ENCODE results near the gene NANOG.
"Not testable (repeated sequence)": the region's sequence is repeated elsewhere in the genome, so short reads cannot be mapped to it uniquely, and the experiment has no call there.

NANOG gene

DNA sequence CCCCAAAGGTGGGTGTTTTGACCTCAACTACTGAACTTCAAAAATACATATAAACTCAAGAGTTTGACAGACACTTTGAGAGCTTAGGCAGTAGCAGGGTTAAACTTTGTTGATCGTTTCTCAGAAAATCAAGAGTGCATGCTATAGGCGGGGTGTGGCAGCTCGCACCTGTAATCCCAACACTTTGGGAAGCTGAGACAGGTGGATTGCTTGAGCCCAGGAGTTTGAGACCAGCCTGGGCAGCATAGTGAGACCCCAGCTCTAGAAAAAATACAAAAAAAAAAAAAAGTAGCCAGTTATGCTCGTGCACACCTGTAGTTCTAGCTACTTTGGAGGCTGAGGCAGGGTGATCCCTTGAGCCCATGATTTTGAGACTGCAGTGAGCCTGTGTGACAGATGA, 12.3 kb downstream of the NANOG start:
- TF ChIP-seq CTCF (IDR thresholded peaks at IDR 0.05): no peak
- Histone ChIP-seq H3K27ac (no peak overlapping the region), H3K27me3 (no peaks in the 10 kb centered on the region), H3K4me1 (peaks cover 0 to 3% (median 0%) of the 10 kb centered on the region in 4 donors), H3K9me3 (no peaks in the 10 kb centered on the region), H3K36me3 (no peaks in the 10 kb centered on the region), H3K4me3 (no peak overlapping the region)
- no peak for DNase-seq
- intact Hi-C loops (cut with DNase I; ENCODE audit: low total_unique reads): loop anchor here (5.0 kb wide), 1 partner anchor 1911 kb away; no protein-coding TSS in a partner anchor

DNA sequence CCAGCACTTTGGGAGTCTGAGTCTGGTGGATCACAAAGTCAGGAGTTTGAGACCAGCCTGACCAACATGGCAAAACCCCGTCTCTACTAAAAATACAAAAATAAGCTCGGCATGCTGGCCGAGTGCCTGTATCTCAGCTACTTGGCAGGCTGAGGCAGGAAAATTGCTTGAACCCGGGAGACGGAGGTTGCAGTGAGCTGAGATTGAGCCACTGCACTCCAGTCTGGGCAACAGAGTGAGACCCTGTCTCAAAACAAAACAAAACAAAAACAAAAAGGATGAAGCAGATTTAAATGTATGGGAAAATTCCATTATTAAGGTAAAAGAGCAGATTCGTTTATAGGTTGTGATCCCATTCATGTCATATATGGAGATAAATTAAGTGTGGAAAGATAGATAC, 17.1 kb downstream of the NANOG start:
- H3K9me3 ChIP-seq; DNase-seq; H3K27me3 ChIP-seq; H3K4me3 ChIP-seq; H3K27ac ChIP-seq; intact Hi-C loops (cut with DNase I; ENCODE audit: low total_unique reads); H3K36me3 ChIP-seq; H3K4me1 ChIP-seq: not testable (repeated sequence)

DNA sequence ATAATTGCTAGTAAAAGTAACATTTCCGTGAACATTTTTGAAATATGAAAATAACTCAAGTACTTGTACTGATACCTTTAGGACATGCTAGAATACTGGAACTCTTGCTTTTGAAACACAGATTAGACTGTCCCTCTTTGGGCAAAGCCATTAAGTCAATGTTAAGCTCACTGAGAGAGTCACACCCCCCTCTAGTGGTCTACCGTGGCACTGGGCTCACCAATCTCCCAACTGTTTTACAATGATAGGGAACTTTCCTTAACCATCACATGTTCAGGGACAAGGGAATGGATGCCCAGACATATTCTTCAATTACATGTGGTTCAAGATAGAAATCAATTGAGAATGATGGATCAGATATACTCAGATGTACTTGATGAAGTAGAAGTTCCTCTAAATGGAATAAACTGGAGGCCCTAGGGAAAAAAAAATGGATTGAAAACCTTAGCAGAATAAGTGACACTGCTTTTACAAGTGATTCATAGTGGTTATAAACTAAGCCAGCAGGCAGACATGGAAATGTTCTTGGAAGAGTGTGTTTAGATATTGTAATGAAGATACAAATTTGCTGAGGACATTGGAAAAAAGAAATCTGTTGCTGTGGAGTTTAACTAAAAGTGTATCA, 17.8 kb downstream of the NANOG start:
- Histone ChIP-seq H3K4me1 (peaks cover 0 to 3% (median 0%) of the 10 kb centered on the region in 4 donors), H3K9me3 (no peaks in the 10 kb centered on the region), H3K4me3 (no peak overlapping the region), H3K27me3 (no peaks in the 10 kb centered on the region), H3K27ac (no peak overlapping the region), H3K36me3 (no peaks in the 10 kb centered on the region)
- intact Hi-C loops (cut with DNase I; ENCODE audit: low total_unique reads): no loop called here
- DNase-seq: peak; percentile 71 to 73
- peak; percentile 52 to 69 for TF ChIP-seq CTCF (IDR thresholded peaks at IDR 0.05)

DNA sequence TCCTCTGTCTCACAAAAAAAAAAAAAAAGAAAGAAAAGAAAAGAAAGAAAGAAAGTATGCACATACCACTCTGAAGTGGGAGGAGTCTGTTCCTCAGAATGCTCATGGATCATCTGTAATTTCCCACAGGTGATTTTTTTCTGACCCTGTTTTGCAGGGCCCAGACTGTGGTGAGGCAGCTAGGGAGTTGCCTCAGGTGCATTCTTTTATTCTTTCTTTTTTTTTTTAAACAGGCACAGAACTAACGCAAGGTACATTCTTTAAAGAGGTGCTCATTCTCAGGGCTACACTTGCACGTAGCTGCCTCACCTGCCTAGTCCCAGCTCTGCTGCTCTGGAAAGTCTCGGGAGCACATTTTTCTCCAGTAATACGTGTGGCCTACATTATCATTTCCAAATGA, 36.6 kb downstream of the NANOG start:
- H3K9me3 ChIP-seq; H3K4me1 ChIP-seq; H3K27me3 ChIP-seq; H3K36me3 ChIP-seq; DNase-seq; intact Hi-C loops (cut with DNase I; ENCODE audit: low total_unique reads); H3K4me3 ChIP-seq; H3K27ac ChIP-seq: not testable (repeated sequence)

GRCh38 chr12:7829737-7830136, 40.5 kb downstream of the NANOG start:
- H3K36me3 ChIP-seq; H3K27ac ChIP-seq; H3K4me3 ChIP-seq; intact Hi-C loops (cut with DNase I; ENCODE audit: low total_unique reads); H3K27me3 ChIP-seq; DNase-seq; H3K9me3 ChIP-seq; H3K4me1 ChIP-seq: not testable (repeated sequence)

DNA sequence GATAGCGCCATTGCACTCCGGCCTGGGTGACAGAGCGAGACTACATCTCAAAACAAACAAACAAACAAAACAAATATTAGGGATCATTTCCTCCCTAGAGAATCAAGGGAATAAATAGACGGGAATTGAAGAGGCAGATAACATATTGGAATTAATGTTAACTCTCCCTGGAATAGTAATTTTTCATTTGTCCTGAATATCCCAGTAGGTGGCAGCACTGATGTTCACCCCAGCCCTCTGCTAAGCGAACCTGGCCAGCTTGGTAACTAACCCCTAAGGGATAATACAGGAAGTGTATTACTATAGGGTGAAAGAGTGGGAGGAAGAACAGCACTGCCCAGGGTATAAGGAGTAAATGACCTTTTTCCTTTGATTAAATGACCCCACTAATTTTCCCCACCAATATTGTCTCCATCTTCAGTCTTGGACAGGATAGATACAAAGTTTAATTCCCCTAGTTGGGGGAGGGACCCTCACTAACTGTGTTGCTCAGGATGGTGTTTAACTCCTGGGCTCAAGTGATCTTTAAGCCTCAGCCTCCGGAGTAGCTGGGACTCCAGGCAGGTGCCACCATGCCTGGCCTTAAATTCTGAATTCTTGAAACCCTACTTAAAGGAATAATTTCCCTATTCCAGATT, 43.0 kb downstream of the NANOG start:
- Histone ChIP-seq H3K9me3 (no peaks in the 10 kb centered on the region), H3K27ac (no peak overlapping the region), H3K4me3 (no peak overlapping the region), H3K4me1 (no peaks in the 10 kb centered on the region), H3K36me3 (no peaks in the 10 kb centered on the region), H3K27me3 (no peaks in the 10 kb centered on the region)
- intact Hi-C loops (cut with DNase I; ENCODE audit: low total_unique reads): no loop called here
- DNase-seq: no peak
- TF ChIP-seq CTCF (IDR thresholded peaks at IDR 0.05): peak in 1 of 2 experiments; percentile 23

GRCh38 chr12:7833201-7833600, 44.0 kb downstream of the NANOG start:
- H3K27ac ChIP-seq, DNase-seq: not testable (repeated sequence)

More at GRCh38 chr12:7833201-7833600, 44.0 kb downstream of the NANOG start:
- H3K4me3 ChIP-seq; H3K27me3 ChIP-seq; H3K9me3 ChIP-seq; H3K36me3 ChIP-seq; intact Hi-C loops (cut with DNase I; ENCODE audit: low total_unique reads); H3K4me1 ChIP-seq: not testable (repeated sequence)
